Gastrocnemius medialis (tissue), 4 donors: ENCODE measurements around the gene BOLA1.

ENCODE experiments used
- POLR2A ChIP-seq, 2 donors: fragments of 450-650 bp; IDR thresholded peaks; one replicate each; pipeline ENCODE4 v1.6.1; 2017; ENCODE audit warnings: antibody characterized with exemption in 2 of 2, mild to moderate bottlenecking in 2 of 2, moderate library complexity in 2 of 2
- TF ChIP-seq, protein P1 (sequence below), 5 experiments: fragments of 450-650 bp in 3 of 5; fragments of 200-600 bp in 2 of 5; sonication (generic) in 2 of 5; IDR thresholded peaks in 4 of 5; conservative IDR thresholded peaks in 1 of 5; 1 replicate in 4 of 5; 2 replicates in 1 of 5; pipeline ENCODE4 v1.5.1; 2016 to 2019; ENCODE audit warnings: antibody characterized with exemption in 5 of 5, mild to moderate bottlenecking in 3 of 5, moderate library complexity in 3 of 5

DNA sequence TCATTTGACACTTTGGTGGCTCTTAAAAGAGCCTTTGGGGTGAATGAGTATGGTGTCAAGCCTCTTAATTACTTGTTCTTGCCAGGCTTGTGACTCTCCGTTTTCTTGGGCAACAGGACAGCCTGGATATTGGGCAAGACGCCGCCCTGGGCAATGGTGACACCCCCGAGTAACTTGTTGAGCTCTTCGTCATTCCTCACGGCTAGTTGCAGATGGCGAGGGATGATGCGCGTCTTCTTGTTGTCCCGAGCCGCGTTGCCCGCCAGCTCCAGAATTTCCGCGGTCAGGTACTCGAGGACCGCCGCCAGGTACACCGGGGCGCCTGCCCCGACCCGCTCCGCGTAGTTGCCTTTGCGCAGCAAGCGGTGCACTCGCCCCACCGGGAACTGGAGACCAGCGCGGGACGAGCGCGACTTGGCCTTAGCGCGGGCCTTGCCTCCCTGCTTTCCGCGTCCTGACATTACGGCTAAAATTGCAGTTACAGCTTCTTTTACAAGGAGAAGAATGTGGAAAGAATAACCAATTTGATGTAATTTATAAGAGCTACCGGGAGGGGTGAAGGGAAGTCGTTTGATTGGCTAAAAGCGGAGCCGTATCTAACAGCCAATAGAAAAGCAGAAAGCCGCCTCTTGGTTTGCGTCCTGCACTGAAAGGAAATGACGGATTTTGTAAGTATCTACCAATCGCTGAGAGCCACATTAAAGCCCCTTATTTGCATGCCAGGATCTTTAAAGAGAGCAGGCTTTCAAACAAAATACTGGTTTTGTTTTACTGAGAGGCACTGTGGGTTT, 11.7 kb upstream of the BOLA1 start:
- peak; percentile 70 to 88 for TF ChIP-seq POLR2A (IDR thresholded peaks at IDR 0.05)
- TF ChIP-seq, protein P1, sequence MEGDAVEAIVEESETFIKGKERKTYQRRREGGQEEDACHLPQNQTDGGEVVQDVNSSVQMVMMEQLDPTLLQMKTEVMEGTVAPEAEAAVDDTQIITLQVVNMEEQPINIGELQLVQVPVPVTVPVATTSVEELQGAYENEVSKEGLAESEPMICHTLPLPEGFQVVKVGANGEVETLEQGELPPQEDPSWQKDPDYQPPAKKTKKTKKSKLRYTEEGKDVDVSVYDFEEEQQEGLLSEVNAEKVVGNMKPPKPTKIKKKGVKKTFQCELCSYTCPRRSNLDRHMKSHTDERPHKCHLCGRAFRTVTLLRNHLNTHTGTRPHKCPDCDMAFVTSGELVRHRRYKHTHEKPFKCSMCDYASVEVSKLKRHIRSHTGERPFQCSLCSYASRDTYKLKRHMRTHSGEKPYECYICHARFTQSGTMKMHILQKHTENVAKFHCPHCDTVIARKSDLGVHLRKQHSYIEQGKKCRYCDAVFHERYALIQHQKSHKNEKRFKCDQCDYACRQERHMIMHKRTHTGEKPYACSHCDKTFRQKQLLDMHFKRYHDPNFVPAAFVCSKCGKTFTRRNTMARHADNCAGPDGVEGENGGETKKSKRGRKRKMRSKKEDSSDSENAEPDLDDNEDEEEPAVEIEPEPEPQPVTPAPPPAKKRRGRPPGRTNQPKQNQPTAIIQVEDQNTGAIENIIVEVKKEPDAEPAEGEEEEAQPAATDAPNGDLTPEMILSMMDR (IDR thresholded peaks at IDR 0.05 in 4 of 5, conservative IDR thresholded peaks at IDR 0.05 in 1 of 5): peak in 1 of 5 experiments; percentile 24
